Epithelial cell of proximal tubule (primary cell): ENCODE measurements around the gene SRRM2. TPM values are rescaled to one million over a fixed set of nuclear protein-coding genes. Genes with fewer than 3 reads are reported as not detected.

ENCODE experiments used
- DNase-seq: peaks from one replicate; pipeline ENCODE4 v3.0.0-alpha.2; 2011; ENCODE audit warnings: low read depth
- H3K4me3 ChIP-seq: 2 replicates; pipeline ENCODE4 v1.5.1; 2011; ENCODE audit warnings: low read depth, mild to moderate bottlenecking, low read length
- CTCF ChIP-seq: conservative IDR thresholded peaks from 2 replicates; pipeline ENCODE4 v1.5.1; 2012; ENCODE audit warnings: low read depth, mild to moderate bottlenecking, low read length
- total RNA-seq: library from RNA; depleted of rRNA; stranded (reverse); fragments of >200 nt; gene quantifications from 2 replicates; pipeline ENCODE4 v1.2.3, GENCODE V29; 2015

Gene SRRM2
- total RNA-seq, 1 donor from 2014 or later = 91.6 TPM

- DNase-seq = no peak
- no peak overlapping the region for H3K4me3 ChIP-seq
- TF ChIP-seq CTCF = no peak
Measured at GRCh38 chr16:2710711-2711231, 41.7 kb upstream of the SRRM2 start.

- TF ChIP-seq CTCF = no peak
- H3K4me3 ChIP-seq = no peak overlapping the region
- no peak for DNase-seq
Measured at GRCh38 chr16:2711370-2712062, 40.9 kb upstream of the SRRM2 start.

- no peak for DNase-seq
- H3K4me3 ChIP-seq = no peak overlapping the region
- TF ChIP-seq CTCF = no peak
Measured at GRCh38 chr16:2712063-2712441, 40.4 kb upstream of the SRRM2 start.

GRCh38 chr16:2712546-2712945 lies 39.9 kb upstream of the SRRM2 start:
- TF ChIP-seq CTCF = no peak
- H3K4me3 ChIP-seq = no peak overlapping the region
- no peak for DNase-seq

- no peak for DNase-seq
- no peak for TF ChIP-seq CTCF
- no peak overlapping the region for H3K4me3 ChIP-seq
Measured at GRCh38 chr16:2713523-2713922, 38.9 kb upstream of the SRRM2 start.

- no peak overlapping the region for H3K4me3 ChIP-seq
- no peak for DNase-seq
- no peak for TF ChIP-seq CTCF
Measured at GRCh38 chr16:2713985-2714774, 38.3 kb upstream of the SRRM2 start.
